ENCODE results near the gene MAB21L1. TPM values are rescaled to one million over a fixed set of nuclear protein-coding genes. Genes with fewer than 3 reads are reported as not detected.
A peak's percentile ranks its signal among the peaks of the same experiment; 100 is the strongest.

The MAB21L1 gene
- total RNA-seq: 1 to 10 TPM in 4 of 9 donors, under 1 TPM in 4, not detected in 1; 0.06 to 7.0 (median 1.9) TPM
- polyA plus RNA-seq: 1 to 10 TPM in 2 of 3 donors, under 1 TPM in 1; 0.57 to 2.7 (median 2.3) TPM
- long read RNA-seq, donor 1: 0 reads
- long read RNA-seq, donor 2, partial matches to known transcripts: 0 of 3 reads
- long read RNA-seq, donor 2, other reads (novel, unspliced or antisense): 0 of 3 reads
- long read RNA-seq, donor 3, partial matches to known transcripts: 0 of 4 reads
- long read RNA-seq, donor 3, other reads (novel, unspliced or antisense): 0 of 4 reads
- long read RNA-seq, donor 4, partial matches to known transcripts: 0 of 1 reads
- long read RNA-seq, donor 4, other reads (novel, unspliced or antisense): 0 of 1 reads
- long read RNA-seq, donor 5, partial matches to known transcripts: 0 of 1 reads
- long read RNA-seq, donor 5, other reads (novel, unspliced or antisense): 0 of 1 reads
- long read RNA-seq, donor 6, transcript MAB21L1-201 (1 exons, 3,028 nt): major isoform, 7 of 7 reads
- long read RNA-seq, donor 6, partial matches to known transcripts: 0 of 7 reads
- long read RNA-seq, donor 6, other reads (novel, unspliced or antisense): 0 of 7 reads
- long read RNA-seq, donor 7, partial matches to known transcripts: 0 of 1 reads
- long read RNA-seq, donor 7, other reads (novel, unspliced or antisense): 0 of 1 reads
- long read RNA-seq, donor 8: 0 reads
- long read RNA-seq, donor 9, partial matches to known transcripts: 0 of 2 reads
- long read RNA-seq, donor 9, other reads (novel, unspliced or antisense): 0 of 2 reads
- long read RNA-seq, donor 10, transcript MAB21L1-201 (1 exons, 3,028 nt): major isoform, 6 of 6 reads
- long read RNA-seq, donor 10, partial matches to known transcripts: 0 of 6 reads
- long read RNA-seq, donor 10, other reads (novel, unspliced or antisense): 0 of 6 reads

DNA sequence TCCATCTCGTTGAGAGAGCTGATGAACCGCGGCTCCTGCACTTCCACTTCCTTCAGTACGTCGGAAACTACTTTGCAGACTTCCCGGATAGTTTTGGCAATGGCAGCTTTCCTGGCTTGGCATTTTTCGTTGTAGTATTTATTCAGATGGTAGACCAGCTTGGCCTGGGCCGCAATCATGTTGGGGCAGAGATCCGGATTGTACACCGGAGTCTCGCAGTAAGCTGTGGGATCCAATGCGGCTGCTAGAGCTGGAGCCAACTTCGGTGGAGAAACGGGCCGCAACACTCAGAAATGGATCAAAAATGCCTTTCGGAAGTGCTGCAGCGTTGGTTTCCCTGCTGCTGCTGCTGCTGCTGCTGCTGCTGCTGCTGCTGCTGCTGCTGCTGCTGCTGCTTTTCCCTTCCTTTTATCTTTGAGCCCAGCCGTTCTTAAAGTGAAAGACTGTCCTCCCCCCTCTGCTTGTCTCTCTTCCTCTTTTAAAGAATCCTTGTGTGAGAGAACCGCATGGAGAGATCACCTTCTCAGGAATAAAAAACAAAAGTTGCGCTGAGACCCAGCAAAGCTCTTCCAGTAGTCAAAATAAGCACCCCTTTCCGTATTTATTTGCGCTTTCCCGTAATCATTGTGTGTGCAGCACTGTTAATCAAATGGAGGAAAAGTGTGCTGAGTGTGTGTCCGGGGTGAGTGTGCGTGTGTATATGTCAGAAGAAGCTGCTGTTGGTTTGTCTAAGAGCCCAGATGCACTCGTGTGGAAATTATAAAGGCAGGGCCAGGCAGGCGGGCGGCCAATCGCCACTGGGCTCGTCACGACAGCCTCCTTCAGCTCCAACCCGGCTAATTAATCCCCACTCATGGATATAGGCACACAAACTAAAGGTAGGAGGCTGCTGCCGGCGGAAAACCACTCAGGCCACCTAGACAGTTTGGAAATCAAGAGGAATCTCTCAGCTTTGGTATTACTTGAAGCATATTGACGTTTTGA lies at the start of gene MAB21L1:
Gene MAB21L1 (minus strand): TSS at position 730 of the 984 bp plus-strand sequence. CDS start 551 bp downstream, at position 179.
- WGBS, 4 donors: 51 to 70% (median 61%) methylated on average over 34 to 35 of the region's 35 CpGs
- no peak for TF ChIP-seq POLR2A (IDR thresholded peaks at IDR 0.05)
- TF ChIP-seq, protein P1, sequence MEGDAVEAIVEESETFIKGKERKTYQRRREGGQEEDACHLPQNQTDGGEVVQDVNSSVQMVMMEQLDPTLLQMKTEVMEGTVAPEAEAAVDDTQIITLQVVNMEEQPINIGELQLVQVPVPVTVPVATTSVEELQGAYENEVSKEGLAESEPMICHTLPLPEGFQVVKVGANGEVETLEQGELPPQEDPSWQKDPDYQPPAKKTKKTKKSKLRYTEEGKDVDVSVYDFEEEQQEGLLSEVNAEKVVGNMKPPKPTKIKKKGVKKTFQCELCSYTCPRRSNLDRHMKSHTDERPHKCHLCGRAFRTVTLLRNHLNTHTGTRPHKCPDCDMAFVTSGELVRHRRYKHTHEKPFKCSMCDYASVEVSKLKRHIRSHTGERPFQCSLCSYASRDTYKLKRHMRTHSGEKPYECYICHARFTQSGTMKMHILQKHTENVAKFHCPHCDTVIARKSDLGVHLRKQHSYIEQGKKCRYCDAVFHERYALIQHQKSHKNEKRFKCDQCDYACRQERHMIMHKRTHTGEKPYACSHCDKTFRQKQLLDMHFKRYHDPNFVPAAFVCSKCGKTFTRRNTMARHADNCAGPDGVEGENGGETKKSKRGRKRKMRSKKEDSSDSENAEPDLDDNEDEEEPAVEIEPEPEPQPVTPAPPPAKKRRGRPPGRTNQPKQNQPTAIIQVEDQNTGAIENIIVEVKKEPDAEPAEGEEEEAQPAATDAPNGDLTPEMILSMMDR (IDR thresholded peaks at IDR 0.05): no peak
- intact Hi-C loops (cut with DNase I): no loop called here
- H3K9me3 ChIP-seq (replicated peaks in 1 of 3): no peaks in the 10 kb centered on the region
- no peaks in the 10 kb centered on the region for H3K36me3 ChIP-seq (replicated peaks in 1 of 2)
- H3K4me3 ChIP-seq: peak within 1 kb of the TSS in 3 of 4 donors; percentile 14 to 47 (median 14)
- peak within 1 kb of the TSS in 3 of 5 donors; percentile 28 to 63 (median 56) for H3K27ac ChIP-seq
- peak in 3 of 7 donors; percentile 26 to 91 (median 26) for DNase-seq
- H3K27me3 ChIP-seq: no peaks in the 10 kb centered on the region
- H3K4me1 ChIP-seq (replicated peaks in 1 of 2): no peaks in the 10 kb centered on the region

DNA sequence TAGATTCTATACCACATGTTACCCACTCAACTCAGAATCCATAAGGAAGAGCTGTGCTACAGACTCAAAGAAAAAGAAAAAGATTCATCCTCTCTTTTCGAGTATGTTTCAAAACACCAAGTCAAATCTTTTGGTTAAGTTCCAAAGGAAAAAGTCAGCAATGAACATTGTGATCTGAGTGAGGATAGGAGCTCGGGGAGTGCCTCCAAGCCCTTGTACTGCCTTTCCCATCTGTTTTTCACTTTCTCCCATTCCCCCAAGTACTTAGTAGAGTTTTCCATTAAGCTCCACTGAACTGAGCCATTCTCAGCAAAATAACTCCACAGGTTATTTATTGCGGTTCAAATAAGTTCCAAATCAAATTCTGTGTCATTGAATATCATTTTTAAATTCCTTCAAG lies 47.7 kb upstream of the MAB21L1 start:
- intact Hi-C loops (cut with DNase I): no loop called here
- WGBS, 4 donors: 72 to 93% (median 90%) methylated on average over 3 of the region's 3 CpGs

DNA sequence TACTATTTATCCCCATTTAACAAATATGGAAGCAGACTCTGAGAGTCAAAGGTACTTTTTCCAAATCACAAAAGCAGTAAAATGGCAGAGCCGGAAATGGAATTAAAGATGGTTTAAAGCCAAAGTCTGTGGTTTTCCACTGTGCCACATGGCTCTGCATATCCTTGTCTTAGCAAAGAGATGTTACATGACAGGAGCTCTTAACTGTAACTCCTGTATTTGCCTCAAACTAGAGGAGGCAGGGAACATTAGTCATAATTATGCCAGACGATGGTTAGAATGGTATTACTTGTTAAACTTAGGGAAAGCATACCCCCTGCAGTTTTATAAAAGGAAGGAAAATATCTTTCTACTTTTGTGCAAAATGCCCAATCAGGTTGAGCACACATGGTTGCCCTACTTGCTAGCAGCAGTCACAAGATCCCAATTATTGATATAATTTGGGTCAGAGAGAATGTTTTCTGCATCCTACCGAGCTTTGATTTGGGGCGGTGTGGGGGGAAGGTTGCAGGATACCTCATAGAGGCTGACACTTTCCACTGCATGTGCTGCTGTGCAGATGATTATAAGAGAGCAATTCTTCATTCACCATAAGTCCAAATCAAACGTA lies 42.0 kb upstream of the MAB21L1 start:
- Histone ChIP-seq H3K4me1 (replicated peaks in 1 of 2) (no peaks in the 10 kb centered on the region), H3K27ac (no peak overlapping the region), H3K27me3 (no peaks in the 10 kb centered on the region), H3K9me3 (replicated peaks in 1 of 3) (peaks cover 0 to 7% (median 0%) of the 10 kb centered on the region in 3 donors), H3K36me3 (replicated peaks in 1 of 2) (no peaks in the 10 kb centered on the region), H3K4me3 (no peak overlapping the region)
- no peak for TF ChIP-seq POLR2A (IDR thresholded peaks at IDR 0.05)
- TF ChIP-seq, protein P1 (IDR thresholded peaks at IDR 0.05): no peak
- intact Hi-C loops (cut with DNase I): no loop called here
- no peak for DNase-seq
- 80 to 92% (median 86%) methylated on average over 5 of the region's 5 CpGs for WGBS, 4 donors

More for the DNA sequence above, 47.7 kb upstream of the MAB21L1 start:
- Histone ChIP-seq H3K9me3 (replicated peaks in 1 of 3) (no peaks in the 10 kb centered on the region), H3K4me1 (replicated peaks in 1 of 2) (no peaks in the 10 kb centered on the region), H3K36me3 (replicated peaks in 1 of 2) (no peaks in the 10 kb centered on the region), H3K27me3 (no peaks in the 10 kb centered on the region), H3K4me3 (no peak overlapping the region), H3K27ac (no peak overlapping the region)
- TF ChIP-seq, protein P1 (IDR thresholded peaks at IDR 0.05): no peak
- no peak for TF ChIP-seq POLR2A (IDR thresholded peaks at IDR 0.05)
- DNase-seq: no peak

Data from adrenal gland (tissue), 19 donors.